ENCODE measurements around the gene ZNF597.

The ZNF597 gene

GRCh38 chr16:3443108-3444031, at the start of gene ZNF597, which contains the start of gene NAA60:
TSS of gene ZNF597 (minus strand) at chr16:3443504. CDS start at chr16:3443153, 351 bp downstream.
TSS of gene NAA60 (plus strand) at chr16:3443680. CDS start at chr16:3476228, 32,548 bp downstream.
- DNase-seq (ENCODE audit: low read depth): peak; percentile 84

DNA sequence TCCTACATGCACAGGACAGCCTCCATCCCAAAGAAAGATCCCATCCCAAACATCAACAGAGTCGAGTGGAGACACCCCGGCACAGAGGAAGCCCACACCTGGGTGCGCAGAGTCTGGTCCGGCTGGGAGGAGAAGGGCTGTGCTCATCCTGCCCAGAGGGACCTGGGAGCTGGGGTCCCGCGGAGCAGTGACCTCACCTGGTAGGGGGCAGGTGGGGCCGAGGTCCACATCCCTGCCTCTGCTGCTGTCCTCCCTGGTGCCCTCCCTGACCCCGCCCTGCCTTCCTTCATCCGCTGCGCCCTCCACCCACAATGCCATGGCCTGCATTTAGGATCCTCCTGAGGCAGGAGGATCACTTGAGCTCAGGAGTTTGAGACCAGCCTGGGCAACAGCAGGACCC, 49.1 kb upstream of the ZNF597 start:
- H3K4me3 ChIP-seq (ENCODE audit: low read depth, low read length): no peak overlapping the region
- no peak for DNase-seq (ENCODE audit: low read depth)
- in situ Hi-C loops (cut with HindIII; ENCODE audit: low sequenced_read_pairs): no loop called here
- no peak for TF ChIP-seq CTCF (IDR thresholded peaks at IDR 0.05; ENCODE audit: low read depth, low read length, missing control alignments)

More at GRCh38 chr16:3443108-3444031, at the start of gene ZNF597, which contains the start of gene NAA60:
- H3K4me3 ChIP-seq (ENCODE audit: low read depth, low read length): peak within 1 kb of the TSS; percentile 63
- in situ Hi-C loops (cut with HindIII; ENCODE audit: low sequenced_read_pairs): loop anchor here (10.0 kb wide), 1 partner anchor 61 kb away; the partner anchor contains the start of gene CLUAP1
- no peak for TF ChIP-seq CTCF (IDR thresholded peaks at IDR 0.05; ENCODE audit: low read depth, low read length, missing control alignments)

- in situ Hi-C loops (cut with HindIII; ENCODE audit: low sequenced_read_pairs): no loop called here
- no peak for DNase-seq (ENCODE audit: low read depth)
- TF ChIP-seq CTCF (IDR thresholded peaks at IDR 0.05; ENCODE audit: low read depth, low read length, missing control alignments): no peak
- no peak overlapping the region for H3K4me3 ChIP-seq (ENCODE audit: low read depth, low read length)
Observed at GRCh38 chr16:3490911-3491629, 47.8 kb upstream of the ZNF597 start.

- H3K4me3 ChIP-seq (ENCODE audit: low read depth, low read length): no peak overlapping the region
- DNase-seq (ENCODE audit: low read depth): no peak
- in situ Hi-C loops (cut with HindIII; ENCODE audit: low sequenced_read_pairs): no loop called here
- TF ChIP-seq CTCF (IDR thresholded peaks at IDR 0.05; ENCODE audit: low read depth, low read length, missing control alignments): no peak
Observed at GRCh38 chr16:3488801-3489200, 45.5 kb upstream of the ZNF597 start.

GRCh38 chr16:3487521-3488410, 44.5 kb upstream of the ZNF597 start:
- no peak overlapping the region for H3K4me3 ChIP-seq (ENCODE audit: low read depth, low read length)
- no peak for TF ChIP-seq CTCF (IDR thresholded peaks at IDR 0.05; ENCODE audit: low read depth, low read length, missing control alignments)
- in situ Hi-C loops (cut with HindIII; ENCODE audit: low sequenced_read_pairs): no loop called here
- DNase-seq (ENCODE audit: low read depth): no peak
